IPS-18a (cell line): ENCODE results near the gene DLG2.
"Not testable (repeated sequence)": the region's sequence is repeated elsewhere in the genome, so short reads cannot be mapped to it uniquely, and the experiment has no call there.

ENCODE experiments used
- H3K27ac ChIP-seq: one replicate; pipeline ENCODE4 v1.5.1; 2013; ENCODE audit warnings: low read length
- H3K27me3 ChIP-seq: one replicate; pipeline ENCODE4 v1.6.1; 2013; ENCODE audit warnings: mild to moderate bottlenecking, low read length; ENCODE audit not compliant: control insufficient read depth, insufficient read depth
- H3K36me3 ChIP-seq: one replicate; pipeline ENCODE4 v1.6.1; 2013; ENCODE audit warnings: low read depth, low read length; ENCODE audit not compliant: control insufficient read depth
- H3K4me1 ChIP-seq: one replicate; pipeline ENCODE4 v1.6.1; 2013; ENCODE audit warnings: low read depth, low read length; ENCODE audit not compliant: control insufficient read depth
- H3K4me3 ChIP-seq: one replicate; pipeline ENCODE4 v1.5.1; 2013; ENCODE audit warnings: low read length
- H3K9ac ChIP-seq: one replicate; pipeline ENCODE4 v1.6.1; 2013; ENCODE audit warnings: mild to moderate bottlenecking, low read length, moderate library complexity
- H3K9me3 ChIP-seq: one replicate; pipeline ENCODE4 v1.6.1; 2013; ENCODE audit warnings: low read depth, low read length; ENCODE audit not compliant: control insufficient read depth

The DLG2 gene

DNA sequence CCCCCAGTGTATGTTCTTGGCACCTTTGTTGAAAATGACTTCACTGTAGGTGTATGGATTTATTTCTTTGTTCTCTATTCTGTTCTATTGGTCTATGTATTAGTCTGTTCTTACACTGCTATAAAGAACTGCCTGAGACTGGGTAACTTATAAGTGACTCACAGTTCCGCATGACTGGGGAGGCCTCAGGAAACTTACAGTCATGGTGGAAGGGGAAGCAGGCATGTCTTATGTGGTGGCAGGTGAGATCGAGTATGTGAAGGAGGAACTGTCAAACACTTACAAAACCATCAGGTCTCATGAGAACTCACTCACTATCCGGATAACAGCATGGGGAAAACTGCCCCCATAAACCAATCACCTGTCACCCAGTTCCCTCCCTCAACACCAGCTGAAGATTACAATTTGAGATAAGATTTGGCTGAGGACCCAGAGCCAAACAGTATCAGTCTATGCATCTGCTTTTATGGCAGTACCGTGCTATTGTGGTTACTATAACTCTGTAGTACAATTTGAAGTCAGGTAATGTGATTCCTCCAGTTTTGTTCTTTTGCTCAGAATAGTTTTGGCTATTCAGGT lies 836.2 kb downstream of the DLG2 start:
- no peak overlapping the region for H3K27ac ChIP-seq
- H3K9me3 ChIP-seq = no peaks in the 10 kb centered on the region

DNA sequence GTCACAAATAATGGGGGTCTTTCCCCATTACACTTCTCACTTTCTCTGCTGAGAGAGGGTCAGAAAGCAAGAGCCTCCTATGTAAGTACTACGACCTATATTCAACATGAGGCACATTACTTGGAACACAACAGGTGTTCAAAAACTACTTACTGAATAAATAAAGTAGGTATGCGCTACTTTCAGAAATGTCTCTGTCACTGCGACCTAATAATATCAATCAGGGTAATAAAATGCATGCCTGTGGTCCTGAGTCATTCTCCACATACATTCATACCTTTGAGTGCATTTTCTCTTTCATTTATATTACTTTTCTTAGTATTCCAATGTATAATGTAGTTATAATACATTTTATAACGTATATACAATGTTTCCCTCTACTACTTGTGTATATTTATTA lies 838.9 kb downstream of the DLG2 start:
- Histone ChIP-seq H3K27ac (no peak overlapping the region), H3K27me3 (no peaks in the 10 kb centered on the region), H3K9me3 (no peaks in the 10 kb centered on the region), H3K9ac (no peak overlapping the region), H3K4me1 (no peaks in the 10 kb centered on the region), H3K4me3 (no peak overlapping the region), H3K36me3 (no peaks in the 10 kb centered on the region)

More for the DNA sequence above, 836.2 kb downstream of the DLG2 start:
- no peaks in the 10 kb centered on the region for H3K4me1 ChIP-seq
- H3K9ac ChIP-seq = no peak overlapping the region
- no peaks in the 10 kb centered on the region for H3K36me3 ChIP-seq
- H3K27me3 ChIP-seq = no peaks in the 10 kb centered on the region
- no peak overlapping the region for H3K4me3 ChIP-seq

DNA sequence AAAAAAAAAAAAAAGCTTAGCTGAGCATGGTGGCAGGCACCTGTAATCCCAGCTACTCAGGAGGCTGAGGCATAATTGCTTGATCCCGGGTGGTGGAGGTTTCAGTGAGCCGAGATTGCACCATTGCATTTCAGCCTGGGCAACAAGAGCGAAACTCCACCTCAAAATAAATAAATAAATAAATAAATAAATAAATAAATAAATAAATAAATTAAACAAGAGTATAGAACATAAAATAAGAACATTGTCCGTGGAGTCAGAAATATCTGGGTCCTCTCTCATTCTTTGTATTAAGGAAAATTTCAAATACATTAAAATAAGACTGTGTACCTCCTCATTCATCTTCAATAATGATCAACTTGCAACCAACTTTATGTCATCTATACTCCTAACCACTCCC lies 843.0 kb downstream of the DLG2 start:
- not testable (repeated sequence) for H3K9me3 ChIP-seq, H3K27me3 ChIP-seq, H3K36me3 ChIP-seq

DNA sequence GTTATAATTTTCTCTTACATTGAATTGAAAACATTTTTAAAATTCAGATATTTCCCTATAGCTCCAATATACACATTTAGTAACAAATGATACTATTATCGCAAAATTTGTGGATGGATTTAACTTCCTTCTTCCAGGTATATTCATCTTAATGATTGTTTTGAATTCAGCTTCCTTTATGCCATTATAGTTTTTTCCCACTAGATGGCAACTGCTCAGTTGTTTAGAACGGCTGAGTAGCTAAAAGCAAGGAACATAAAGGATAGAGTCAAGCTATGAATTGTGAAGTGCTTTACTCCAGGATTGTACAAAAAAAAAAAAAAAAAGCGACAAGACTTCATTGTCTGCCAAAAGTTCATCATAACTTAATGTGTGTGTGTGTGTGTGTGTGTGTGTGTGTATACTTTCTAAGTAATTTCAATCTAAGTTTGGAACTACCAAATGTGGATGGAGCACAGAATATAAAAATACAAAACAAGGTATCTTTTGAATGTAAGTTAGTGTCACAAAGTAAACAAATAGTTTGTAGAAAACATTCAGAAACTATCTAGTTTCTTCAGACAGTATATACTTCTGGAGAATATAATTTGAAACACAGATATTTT lies 846.4 kb downstream of the DLG2 start:
- Histone ChIP-seq H3K9ac (no peak overlapping the region), H3K4me3 (no peak overlapping the region), H3K27ac (no peak overlapping the region), H3K4me1 (no peaks in the 10 kb centered on the region), H3K27me3 (no peaks in the 10 kb centered on the region), H3K36me3 (no peaks in the 10 kb centered on the region), H3K9me3 (no peaks in the 10 kb centered on the region)

More for the DNA sequence above, 843.0 kb downstream of the DLG2 start:
- not testable (repeated sequence) for H3K4me3 ChIP-seq, H3K9ac ChIP-seq, H3K27ac ChIP-seq, H3K4me1 ChIP-seq

DNA sequence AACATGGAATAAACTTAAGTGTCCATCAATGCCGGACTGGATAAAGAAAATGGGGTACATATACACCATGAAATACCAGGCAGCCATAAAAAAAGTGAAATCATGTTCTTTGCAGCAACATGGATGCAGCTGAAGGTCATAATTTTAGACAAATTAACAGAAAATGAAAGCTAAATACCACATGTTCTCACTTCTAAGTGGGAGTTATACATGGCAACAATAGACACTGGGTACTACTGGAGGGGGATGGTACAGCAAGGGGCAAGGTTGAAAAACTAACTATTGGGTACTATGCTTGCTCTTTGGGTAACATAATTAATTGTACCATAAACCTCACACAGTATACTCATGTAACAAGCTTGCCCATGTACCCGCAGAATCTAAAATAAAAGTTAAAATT lies 851.6 kb downstream of the DLG2 start:
- Histone ChIP-seq H3K4me1 (no peaks in the 10 kb centered on the region), H3K27ac (no peak overlapping the region), H3K27me3 (no peaks in the 10 kb centered on the region), H3K9ac (no peak overlapping the region), H3K4me3 (no peak overlapping the region), H3K36me3 (no peaks in the 10 kb centered on the region), H3K9me3 (peaks cover 7% of the 10 kb centered on the region)

DNA sequence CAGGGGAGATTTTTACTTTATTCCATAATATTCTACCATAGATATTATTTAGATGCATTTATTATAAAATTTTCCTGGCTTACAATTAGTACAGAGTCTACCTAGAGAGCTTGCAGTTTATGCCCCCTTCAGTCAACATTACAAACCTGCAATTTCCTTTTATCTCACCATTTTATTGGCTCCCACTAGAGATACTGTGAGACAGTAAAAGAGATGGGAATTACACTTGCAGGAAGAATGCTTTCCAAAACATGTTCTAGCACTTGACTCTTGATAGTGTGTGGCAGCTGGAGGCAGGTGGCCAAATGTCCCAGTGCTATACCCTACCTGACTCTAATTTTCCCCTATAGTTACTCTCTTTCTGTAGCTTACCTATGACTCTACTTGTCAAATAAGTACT lies 863.2 kb downstream of the DLG2 start:
- no peak overlapping the region for H3K4me3 ChIP-seq
- H3K27me3 ChIP-seq = no peaks in the 10 kb centered on the region

DNA sequence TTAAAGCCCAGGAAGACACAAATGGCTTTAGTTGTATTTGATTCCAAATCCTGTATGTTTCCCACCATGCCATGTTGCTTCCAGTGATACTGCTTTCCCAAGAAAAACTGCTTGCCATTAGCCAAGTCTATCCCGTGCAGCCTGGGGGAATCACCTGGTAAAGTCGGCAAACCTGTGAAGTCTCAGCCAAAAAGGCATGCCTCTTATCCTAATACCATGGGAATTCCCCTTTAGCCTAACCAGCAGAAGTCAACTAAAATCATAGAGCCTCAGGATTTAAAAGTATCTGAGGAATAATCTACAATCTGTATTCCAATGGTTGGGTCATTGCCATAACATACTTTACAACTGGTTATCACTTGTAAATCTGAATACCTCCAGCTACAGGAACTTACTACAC lies 869.4 kb downstream of the DLG2 start:
- no peaks in the 10 kb centered on the region for H3K27me3 ChIP-seq
- H3K9me3 ChIP-seq = no peaks in the 10 kb centered on the region
- H3K4me3 ChIP-seq = no peak overlapping the region
- no peaks in the 10 kb centered on the region for H3K36me3 ChIP-seq
- H3K9ac ChIP-seq = no peak overlapping the region
- H3K4me1 ChIP-seq = no peaks in the 10 kb centered on the region
- H3K27ac ChIP-seq = no peak overlapping the region

More for the DNA sequence above, 863.2 kb downstream of the DLG2 start:
- H3K36me3 ChIP-seq = no peaks in the 10 kb centered on the region
- H3K27ac ChIP-seq = no peak overlapping the region
- H3K9me3 ChIP-seq = no peaks in the 10 kb centered on the region
- no peaks in the 10 kb centered on the region for H3K4me1 ChIP-seq
- no peak overlapping the region for H3K9ac ChIP-seq

DNA sequence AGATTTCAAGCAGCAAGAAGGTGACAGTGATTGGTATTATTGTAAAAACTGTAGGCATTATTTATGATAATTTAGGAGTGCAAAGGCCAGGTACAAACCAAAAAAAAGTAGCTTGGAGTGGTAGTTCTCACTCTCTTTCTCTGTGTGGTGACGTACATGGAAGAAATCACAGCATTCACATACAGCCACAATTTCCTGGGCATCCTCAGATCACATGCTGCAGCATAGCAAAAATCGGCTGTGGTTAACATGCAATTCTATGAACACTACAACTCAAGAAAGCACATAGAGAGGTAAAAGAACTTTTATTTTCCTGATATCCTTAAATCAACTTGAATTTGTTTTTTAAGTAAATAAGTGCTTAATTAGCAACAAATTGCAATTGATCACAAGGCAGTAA lies 875.8 kb downstream of the DLG2 start:
- no peaks in the 10 kb centered on the region for H3K36me3 ChIP-seq
- H3K9ac ChIP-seq = no peak overlapping the region
- H3K27me3 ChIP-seq = no peaks in the 10 kb centered on the region
- no peaks in the 10 kb centered on the region for H3K9me3 ChIP-seq
- no peaks in the 10 kb centered on the region for H3K4me1 ChIP-seq
- no peak overlapping the region for H3K4me3 ChIP-seq
- no peak overlapping the region for H3K27ac ChIP-seq

DNA sequence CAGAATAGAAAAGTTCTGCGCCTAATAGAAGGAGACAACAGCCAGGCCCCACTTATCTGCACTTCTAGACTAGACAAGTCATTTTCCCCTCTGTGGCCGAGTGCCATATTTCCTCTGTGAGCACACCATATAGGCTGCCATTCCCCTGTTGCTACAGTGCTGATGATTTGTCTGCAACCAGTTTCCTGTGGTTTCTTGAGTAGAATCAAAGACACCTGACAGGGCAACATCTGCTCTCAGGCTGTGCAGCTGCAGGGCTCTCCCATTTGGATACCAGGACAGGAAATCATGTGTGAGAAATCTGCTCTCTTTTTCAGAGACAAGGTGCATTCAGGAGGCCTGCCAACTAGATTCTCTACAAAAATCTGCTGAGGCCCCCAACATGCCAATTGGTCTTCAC lies 879.3 kb downstream of the DLG2 start:
- Histone ChIP-seq H3K27me3 (no peaks in the 10 kb centered on the region), H3K36me3 (no peaks in the 10 kb centered on the region), H3K9me3 (no peaks in the 10 kb centered on the region), H3K9ac (no peak overlapping the region), H3K27ac (no peak overlapping the region), H3K4me1 (no peaks in the 10 kb centered on the region), H3K4me3 (no peak overlapping the region)

DNA sequence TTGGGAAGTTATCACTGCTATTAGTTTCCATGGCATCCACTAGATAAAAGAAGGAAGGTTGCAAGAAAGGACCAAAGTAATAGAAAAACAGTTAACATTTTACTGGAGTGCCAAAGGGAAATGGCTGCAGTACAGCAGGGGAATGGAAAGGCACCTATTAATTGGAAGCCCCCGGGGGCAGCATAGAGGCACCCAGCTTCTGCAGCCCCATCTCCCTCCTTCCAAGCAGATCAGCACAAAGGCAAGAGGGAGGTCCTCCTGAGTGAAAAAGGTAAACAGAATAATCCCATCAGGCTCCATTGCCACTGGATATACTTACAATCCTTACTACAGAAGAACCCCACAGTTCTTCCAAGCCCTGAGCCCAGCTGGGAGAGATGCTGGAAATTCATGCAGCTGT lies 887.1 kb downstream of the DLG2 start:
- Histone ChIP-seq H3K27ac (no peak overlapping the region), H3K9me3 (no peaks in the 10 kb centered on the region), H3K9ac (no peak overlapping the region), H3K4me3 (no peak overlapping the region), H3K27me3 (no peaks in the 10 kb centered on the region), H3K36me3 (no peaks in the 10 kb centered on the region), H3K4me1 (no peaks in the 10 kb centered on the region)

DNA sequence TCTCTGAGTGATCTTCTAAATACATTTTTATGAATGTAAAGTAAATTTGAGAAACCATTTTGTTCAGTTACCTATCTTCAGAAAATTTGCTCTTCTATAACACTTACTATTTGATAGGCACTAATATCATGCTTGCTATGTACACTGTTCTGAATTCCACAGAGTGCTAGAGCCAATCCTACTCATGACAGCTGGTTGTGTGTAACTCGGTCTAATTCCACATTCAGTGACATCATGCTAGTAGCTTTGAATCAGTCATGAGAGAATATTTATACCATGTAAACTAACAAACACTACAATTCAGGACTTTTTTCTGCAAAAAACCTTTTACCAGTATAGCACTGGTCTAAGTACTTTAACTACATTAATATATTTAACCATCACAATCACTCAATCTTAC lies 902.9 kb downstream of the DLG2 start:
- Histone ChIP-seq H3K9me3 (no peaks in the 10 kb centered on the region), H3K4me1 (peaks cover 25% of the 10 kb centered on the region), H3K9ac (no peak overlapping the region), H3K27ac (no peak overlapping the region), H3K36me3 (no peaks in the 10 kb centered on the region), H3K4me3 (no peak overlapping the region), H3K27me3 (peaks cover 10% of the 10 kb centered on the region)

DNA sequence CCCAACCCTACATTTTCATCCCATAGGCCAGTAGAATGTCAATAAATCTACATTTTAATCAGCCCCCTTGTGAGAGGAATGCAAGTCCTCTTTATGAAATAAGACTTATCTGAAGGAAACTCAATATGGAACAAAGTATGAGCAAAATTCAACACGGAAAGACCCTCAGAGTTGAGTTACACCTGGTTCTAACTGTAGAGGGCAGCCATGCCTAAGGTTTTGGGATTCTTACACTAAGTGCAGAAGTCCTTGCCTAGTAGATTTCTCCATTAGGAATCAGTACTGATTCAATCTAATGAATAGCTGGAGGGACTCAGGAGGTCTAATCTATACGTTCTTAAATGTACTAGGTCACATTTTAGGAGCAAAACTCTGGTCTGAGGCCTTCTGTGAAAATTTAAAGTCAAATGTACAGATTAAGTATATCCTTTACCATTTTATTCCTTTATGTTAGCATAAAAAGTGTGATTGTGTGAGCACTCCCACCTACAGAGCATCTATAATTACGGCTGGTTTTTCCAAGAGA lies 904.5 kb downstream of the DLG2 start:
- H3K27me3 ChIP-seq = peaks cover 26% of the 10 kb centered on the region
- H3K9ac ChIP-seq = no peak overlapping the region
- H3K9me3 ChIP-seq = no peaks in the 10 kb centered on the region
- peaks cover 25% of the 10 kb centered on the region for H3K4me1 ChIP-seq
- H3K27ac ChIP-seq = no peak overlapping the region
- no peak overlapping the region for H3K4me3 ChIP-seq
- no peaks in the 10 kb centered on the region for H3K36me3 ChIP-seq
